ENCODE measurements around the gene IFRD2. TPM values are rescaled to one million over a fixed set of nuclear protein-coding genes. Genes with fewer than 3 reads are reported as not detected.

IFRD2 gene, protein sequence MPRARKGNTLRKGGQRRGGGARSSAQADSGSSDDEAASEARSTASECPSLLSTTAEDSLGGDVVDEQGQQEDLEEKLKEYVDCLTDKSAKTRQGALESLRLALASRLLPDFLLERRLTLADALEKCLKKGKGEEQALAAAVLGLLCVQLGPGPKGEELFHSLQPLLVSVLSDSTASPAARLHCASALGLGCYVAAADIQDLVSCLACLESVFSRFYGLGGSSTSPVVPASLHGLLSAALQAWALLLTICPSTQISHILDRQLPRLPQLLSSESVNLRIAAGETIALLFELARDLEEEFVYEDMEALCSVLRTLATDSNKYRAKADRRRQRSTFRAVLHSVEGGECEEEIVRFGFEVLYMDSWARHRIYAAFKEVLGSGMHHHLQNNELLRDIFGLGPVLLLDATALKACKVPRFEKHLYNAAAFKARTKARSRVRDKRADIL
- 41.7 and 52.7 TPM in 2 replicates for total RNA-seq

DNA sequence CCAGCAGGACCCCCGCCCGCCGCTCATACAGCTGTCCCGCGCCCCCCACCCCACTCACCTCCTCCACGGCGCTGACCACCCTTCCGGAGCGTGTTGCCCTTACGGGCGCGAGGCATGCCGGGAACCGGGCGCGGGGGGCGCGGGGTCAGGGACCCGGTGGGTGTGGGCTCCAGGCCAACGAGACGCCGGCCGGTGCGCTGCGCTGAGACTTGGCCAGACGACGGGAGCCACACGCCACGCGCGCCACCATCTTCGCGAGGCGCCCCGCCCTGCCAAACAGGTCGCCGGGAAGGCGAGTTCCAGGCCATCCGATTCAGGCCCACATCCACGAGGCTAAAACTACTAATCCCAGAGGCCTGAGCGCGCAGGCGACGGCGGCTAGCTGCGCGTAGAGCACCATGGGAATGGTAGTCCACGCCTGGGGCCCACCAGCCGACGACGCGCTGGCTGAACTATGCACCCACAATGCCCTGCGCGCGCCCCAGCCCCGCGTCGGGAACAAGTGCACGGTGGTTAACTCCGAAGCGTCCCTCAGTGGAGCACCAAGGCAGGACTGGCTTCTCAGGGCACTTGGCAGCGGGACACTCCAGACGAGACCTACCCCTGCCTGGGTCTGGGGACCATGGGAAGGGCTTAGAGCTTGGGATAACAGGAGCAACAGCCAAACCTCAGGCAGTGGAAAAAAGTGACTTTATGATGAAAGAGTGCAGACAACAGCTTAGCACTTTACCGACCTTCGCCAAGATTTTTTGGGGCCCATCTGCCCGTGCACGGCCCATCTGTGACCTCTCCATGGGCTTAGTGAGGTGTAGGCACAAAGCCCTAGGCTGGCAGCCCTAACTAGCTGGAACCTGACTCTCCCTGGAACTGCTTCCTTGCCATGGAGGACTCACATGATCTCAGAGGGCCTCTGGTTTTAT is at the start of gene IFRD2:
Gene IFRD2, minus strand, starts transcription at position 271 of the 920 bp plus-strand sequence. Its CDS starts 155 bp downstream, at position 116.

DNA sequence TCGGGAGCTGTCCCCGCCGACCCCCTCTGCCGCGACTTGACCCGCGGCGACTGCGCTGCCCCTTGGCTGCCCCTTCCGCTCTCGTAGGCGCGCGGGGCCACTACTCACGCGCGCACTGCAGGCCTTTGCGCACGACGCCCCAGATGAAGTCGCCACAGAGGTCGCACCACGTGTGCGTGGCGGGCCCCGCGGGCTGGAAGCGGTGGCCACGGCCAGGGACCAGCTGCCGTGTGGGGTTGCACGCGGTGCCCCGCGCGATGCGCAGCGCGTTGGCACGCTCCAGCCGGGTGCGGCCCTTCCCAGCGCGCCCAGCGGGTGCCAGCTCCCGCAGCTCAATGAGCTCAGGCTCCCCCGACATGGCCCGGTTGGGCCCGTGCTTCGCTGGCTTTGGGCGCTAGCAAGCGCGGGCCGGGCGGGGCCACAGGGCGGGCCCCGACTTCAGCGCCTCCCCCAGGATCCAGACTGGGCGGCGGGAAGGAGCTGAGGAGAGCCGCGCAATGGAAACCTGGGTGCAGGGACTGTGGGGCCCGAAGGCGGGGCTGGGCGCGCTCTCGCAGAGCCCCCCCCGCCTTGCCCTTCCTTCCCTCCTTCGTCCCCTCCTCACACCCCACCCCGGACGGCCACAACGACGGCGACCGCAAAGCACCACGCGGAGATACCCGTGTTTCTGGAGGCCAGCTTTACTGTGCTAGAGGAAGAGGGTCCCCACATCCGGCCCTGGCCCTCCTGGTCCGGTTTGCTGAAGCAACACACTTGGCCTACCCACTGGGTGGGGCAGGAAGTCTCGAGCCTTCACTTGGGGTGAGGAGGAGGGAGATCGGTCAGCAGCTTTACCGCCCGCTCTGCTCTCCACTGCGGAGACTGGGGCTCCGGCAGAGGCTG is 48.5 kb upstream of the IFRD2 start, which contains the start of gene RASSF1:
Gene RASSF1, minus strand, starts transcription at position 389 of the 882 bp plus-strand sequence. Its CDS starts 31 bp downstream, at position 358.

DNA sequence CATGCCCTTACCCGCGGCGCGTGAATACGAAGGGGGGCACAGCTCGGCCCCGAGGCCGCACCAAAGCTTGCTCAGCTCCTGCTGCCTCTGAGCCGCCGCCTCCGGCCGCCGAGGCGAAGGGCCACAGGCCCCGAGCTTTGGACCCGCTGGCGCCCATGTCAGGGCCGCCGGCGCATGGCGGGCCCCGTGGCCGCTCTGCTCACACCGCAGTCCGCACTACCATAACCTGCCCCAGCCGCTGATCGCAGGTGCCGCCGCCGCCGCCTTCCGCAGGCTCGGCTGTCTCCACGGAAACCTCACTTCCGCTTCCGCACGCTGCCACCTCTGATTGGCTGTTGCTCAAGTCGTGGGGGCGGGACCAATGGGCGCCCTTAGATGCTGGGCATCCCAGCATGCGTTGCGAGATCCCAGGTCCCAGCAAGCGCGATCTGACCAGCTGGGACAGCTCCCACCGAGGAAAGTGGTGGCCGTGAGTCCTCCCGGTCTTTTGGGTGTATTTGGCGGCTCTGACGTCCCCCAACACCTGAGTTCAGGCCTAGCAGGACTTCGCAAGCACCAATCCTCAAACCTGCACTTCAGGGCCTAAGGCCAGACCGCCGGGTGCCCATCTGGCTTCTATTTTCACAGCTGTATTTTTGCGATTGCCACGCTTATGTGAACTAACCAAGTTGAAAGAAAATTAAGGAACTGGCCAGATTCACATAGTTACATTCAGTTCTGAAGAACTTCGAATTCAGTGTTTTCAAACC is 35.9 kb upstream of the IFRD2 start, which contains the start of gene TUSC2:
Gene TUSC2, minus strand, starts transcription at position 281 of the 749 bp plus-strand sequence. Its CDS starts 124 bp downstream, at position 157.

DNA sequence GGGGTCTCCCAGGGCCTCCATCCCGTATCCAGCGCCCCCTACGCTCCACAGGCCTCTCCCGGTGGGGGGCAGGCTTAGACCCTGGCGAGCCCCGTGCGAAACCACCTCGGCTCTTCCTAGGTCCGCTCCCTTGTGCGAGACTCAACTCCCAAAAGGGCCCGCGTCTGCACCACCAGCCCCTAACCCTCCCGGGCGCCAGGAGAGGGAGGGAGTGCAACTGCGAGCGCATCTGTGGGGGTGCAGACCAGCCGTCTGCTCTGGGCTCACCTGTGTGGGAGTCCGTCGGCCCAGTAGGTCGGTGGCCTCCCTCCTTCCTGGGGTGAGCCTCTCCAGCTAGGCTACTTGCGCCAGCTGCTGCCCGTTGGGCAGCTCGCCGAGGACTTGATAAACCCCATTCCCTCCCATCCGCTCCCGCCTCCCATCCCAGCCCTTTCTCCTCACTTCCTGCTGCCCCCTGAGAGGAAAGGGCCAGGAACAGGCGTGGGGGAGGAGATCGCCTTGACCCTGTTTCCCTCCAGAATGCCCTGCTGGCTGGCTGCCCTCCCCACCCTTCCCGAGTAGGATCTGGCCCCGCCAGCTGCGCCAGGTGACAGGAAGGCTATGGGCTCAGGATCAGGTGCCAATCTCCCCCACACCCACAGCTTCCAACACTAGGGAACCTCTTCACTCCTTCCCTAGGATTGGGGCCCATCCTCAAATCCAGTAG is 30.3 kb upstream of the IFRD2 start, which contains the start of gene HYAL2:
Gene HYAL2, minus strand, starts transcription at position 360 of the 706 bp plus-strand sequence. CDS start 2,256 bp downstream, outside the sequence.

DNA sequence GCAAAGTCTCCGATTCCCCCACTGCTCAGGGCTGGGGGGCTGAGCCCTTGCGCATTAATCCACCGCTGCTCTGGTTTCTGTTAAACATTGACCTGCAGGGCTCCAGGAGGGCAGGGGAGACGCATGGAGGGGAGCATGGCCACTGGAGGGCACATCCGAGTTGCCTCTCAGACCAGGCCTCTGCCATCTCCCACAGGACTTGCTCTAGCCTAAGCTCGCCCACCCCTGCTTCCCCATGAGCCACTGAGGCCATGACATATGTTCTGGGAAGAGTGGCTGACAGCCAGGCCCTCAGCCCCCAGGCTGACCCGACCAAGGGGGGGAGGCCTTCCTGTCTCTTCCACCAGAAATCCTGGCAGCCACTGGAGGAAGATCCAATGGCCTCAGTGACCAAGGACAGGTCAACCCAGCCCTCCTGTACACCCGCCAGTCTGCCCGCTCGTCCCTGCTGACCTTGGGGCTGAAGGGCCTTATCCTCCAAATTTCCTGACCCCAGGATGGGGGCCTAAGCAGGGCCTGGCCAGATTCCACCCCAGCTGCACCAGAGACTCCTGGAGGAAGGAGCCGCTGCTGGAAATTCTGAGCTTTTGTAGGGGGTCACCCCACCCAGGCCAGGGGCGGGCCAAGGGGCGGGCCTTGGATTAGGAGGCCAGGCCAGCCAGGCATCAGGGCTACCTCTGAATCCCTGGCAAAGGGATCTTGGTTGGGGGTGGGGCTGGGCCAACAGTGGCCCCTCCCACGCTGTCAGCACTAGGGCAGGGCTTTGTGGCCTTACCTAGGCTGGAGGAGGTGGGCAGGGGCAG is 11.0 kb upstream of the IFRD2 start, which contains the start of gene HYAL1:
Gene HYAL1, minus strand, starts transcription at position 562 of the 803 bp plus-strand sequence. CDS start 618 bp downstream, outside the sequence.

DNA sequence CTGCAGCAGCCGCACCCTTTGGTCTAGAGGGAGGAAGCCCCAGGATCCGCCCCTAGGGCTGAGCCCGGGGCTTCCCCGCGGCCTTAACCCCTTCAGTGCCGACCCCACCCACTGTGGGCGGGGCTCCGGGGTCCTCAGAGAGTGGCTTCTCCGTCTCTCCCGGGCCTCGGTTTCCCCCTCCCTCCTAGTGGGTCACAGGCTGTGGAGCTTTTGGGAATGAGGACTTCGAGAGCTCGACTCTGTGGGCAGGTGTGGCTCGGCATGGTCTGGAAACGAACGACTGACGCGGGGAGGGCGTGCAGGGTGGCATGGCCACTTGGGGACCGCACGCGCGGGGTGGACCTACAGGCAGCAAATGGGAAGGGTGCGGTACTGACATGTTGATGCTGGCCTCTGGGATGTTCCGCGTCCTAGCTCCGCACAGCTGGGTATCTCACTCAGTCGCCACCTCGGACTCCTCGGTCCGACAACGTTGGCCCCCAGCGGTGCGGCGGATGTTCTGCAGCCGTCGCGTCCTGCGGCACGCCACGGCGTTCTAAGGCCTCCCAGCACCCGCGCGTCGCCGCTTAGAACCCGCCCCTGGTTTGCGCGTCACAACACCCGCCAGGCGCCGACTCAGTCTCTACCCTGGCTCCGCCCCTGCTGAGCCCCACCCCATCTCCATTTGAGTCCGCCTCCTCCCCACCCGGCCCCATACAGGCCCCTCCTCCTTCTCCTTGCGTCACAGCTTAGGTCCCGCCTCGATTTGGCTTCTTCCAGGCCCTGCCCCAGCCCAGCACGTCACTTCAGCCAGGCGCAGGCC is 6.8 kb upstream of the IFRD2 start, which contains the start of the genes HYAL3 and NAA80:
Gene HYAL3, minus strand, starts transcription at position 570 of the 802 bp plus-strand sequence. CDS start 3,803 bp downstream, outside the sequence.
Gene NAA80, minus strand, starts transcription at position 570 of the 802 bp plus-strand sequence. CDS start 1,942 bp downstream, outside the sequence.

DNA sequence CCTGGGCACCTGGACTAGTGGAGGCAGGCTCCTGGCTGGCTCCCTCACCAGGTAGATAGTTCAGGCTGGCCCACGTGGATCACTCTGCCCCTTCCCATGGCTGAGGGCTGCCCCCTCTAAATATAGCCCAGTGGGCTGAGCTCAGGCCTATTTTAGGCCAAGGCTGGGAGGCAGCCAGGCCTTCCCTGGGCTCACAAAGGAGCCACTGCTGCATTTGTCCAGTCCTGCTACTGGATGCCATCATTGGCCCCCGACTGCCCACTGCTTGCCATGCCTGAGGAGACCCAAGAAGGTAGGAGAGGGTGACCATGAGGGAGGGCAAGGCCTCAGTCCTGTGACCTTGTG is 13.4 kb downstream of the IFRD2 start, which contains the start of gene LSMEM2:
Gene LSMEM2, plus strand, starts transcription at position 208 of the 345 bp plus-strand sequence. Its CDS starts 27 bp downstream, at position 235.

DNA sequence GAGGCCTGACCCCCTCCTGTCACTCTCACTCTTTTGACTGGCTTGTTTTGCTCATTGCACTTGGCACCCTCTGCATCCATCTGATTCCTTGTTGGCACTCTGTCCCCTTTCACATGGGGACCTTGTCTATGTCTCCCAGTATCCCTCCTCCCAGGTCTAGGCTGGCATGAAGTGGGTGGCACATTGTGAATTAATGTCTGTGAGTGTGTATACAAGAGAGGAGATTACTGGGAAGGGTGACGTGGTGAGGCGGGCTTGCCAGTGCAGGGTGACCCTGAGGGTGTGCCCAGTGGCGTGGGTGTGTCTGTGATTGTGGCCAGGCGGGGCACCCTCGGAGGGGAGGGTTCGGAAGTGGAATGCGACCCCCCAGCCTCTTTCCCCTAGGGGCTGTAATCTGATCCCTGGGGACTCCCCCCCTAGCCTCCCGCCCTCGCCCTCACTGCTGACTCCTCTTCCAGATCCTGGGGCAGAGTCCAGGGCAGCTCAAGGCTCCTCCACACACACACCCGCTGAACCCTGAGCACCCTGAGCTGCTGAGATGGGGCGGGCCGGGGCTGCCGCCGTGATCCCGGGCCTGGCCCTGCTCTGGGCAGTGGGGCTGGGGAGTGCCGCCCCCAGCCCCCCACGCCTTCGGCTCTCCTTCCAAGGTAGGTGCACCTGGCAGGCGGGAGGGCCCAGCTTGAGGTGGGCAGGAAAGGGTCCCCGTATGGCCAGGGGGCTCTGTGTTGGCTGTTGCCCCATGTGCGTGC is 23.4 kb downstream of the IFRD2 start, which contains the start of gene SEMA3B:
Gene SEMA3B, plus strand, starts transcription at position 445 of the 749 bp plus-strand sequence. Its CDS starts 94 bp downstream, at position 539.

Other genes starting within 250 kb of the IFRD2 start
- 160 TPM in 2 replicates for gene RBM5, start 203.5 kb downstream of the IFRD2 start, total RNA-seq
- gene SEMA3F, start 137.1 kb downstream of the IFRD2 start, total RNA-seq: 9.5 and 14.2 TPM in 2 replicates
- gene GNAT1, start 100.8 kb downstream of the IFRD2 start, total RNA-seq: not detected in 2 replicates
- 0.11 and 0.39 TPM in 2 replicates for gene SLC38A3, start 87.2 kb downstream of the IFRD2 start, total RNA-seq
- 211 and 281 TPM in 2 replicates for gene GNAI2, start 56.2 kb downstream of the IFRD2 start, total RNA-seq
- gene SEMA3B, start 23.3 kb downstream of the IFRD2 start, total RNA-seq: 16.5 and 24.4 TPM in 2 replicates
- 0.13 and 0.22 TPM in 2 replicates for gene LSMEM2, start 13.3 kb downstream of the IFRD2 start, total RNA-seq
- 1.8 and 3.3 TPM in 2 replicates for gene HYAL3, start 7.0 kb upstream of the IFRD2 start, total RNA-seq
- 4.3 and 5.6 TPM in 2 replicates for gene NAA80, start 7.0 kb upstream of the IFRD2 start, total RNA-seq
- 14.5 and 15.5 TPM in 2 replicates for gene HYAL1, start 11.1 kb upstream of the IFRD2 start, total RNA-seq
- gene HYAL2, start 30.3 kb upstream of the IFRD2 start, total RNA-seq: 25.9 and 27.8 TPM in 2 replicates
- 11.1 and 14.5 TPM in 2 replicates for gene TUSC2, start 35.8 kb upstream of the IFRD2 start, total RNA-seq
- 19.1 and 21.7 TPM in 2 replicates for gene RASSF1, start 48.4 kb upstream of the IFRD2 start, total RNA-seq
- 2.0 and 4.2 TPM in 2 replicates for gene ZMYND10, start 53.3 kb upstream of the IFRD2 start, total RNA-seq
- gene NPRL2, start 58.3 kb upstream of the IFRD2 start, total RNA-seq: 15.8 and 17.5 TPM in 2 replicates
- 17.8 and 18.3 TPM in 2 replicates for gene CYB561D2, start 58.4 kb upstream of the IFRD2 start, total RNA-seq
- gene TMEM115, start 67.1 kb upstream of the IFRD2 start, total RNA-seq: 40.9 and 47.1 TPM in 2 replicates
- gene CACNA2D2, start 211.2 kb upstream of the IFRD2 start, total RNA-seq: 0.22 TPM in 1 of 2 replicates, not detected in the other